DND-41 (cell line): ENCODE results near the gene HPRT1.

Experiments used
- ATAC-seq: fragments of 200-7000 bp; cut with Tn5 transposase; 3 replicates; pipeline ENCODE4 v1.9.1; 2021; ENCODE audit warnings: low read depth; ENCODE audit not compliant: insufficient read depth
- DNase-seq: peaks from one replicate; pipeline ENCODE4 v3.0.0-alpha.2; 2020
- H2AFZ ChIP-seq: 2 replicates; pipeline ENCODE4 v1.6.0; 2012; ENCODE audit warnings: low read depth, low read length
- H3K27ac ChIP-seq: 2 replicates; pipeline ENCODE4 v1.5.1; 2012; ENCODE audit warnings: low read length, inconsistent platforms
- H3K27me3 ChIP-seq: fragments of 200-600 bp; sonication (generic); 2 replicates; pipeline ENCODE4 v1.6.0; 2012; ENCODE audit warnings: low read length, mild to moderate bottlenecking, inconsistent platforms; ENCODE audit not compliant: insufficient read depth, poor library complexity
- H3K36me3 ChIP-seq: 2 replicates; pipeline ENCODE4 v1.5.1; 2012; ENCODE audit warnings: low read length, inconsistent platforms; ENCODE audit not compliant: insufficient read depth
- H3K4me1 ChIP-seq: 2 replicates; pipeline ENCODE4 v1.5.1; 2012; ENCODE audit warnings: mild to moderate bottlenecking, low read length; ENCODE audit not compliant: insufficient read depth
- H3K4me2 ChIP-seq: 2 replicates; pipeline ENCODE4 v1.6.0; 2012; ENCODE audit warnings: mild to moderate bottlenecking, moderate library complexity, low read length, inconsistent platforms; ENCODE audit not compliant: insufficient read depth
- H3K4me3 ChIP-seq, 2 experiments: fragments of 200-600 bp in 1 of 2; shearing (Covaris generic) in 1 of 2; 2 replicates each; pipeline ENCODE4 v1.5.1; 2012 to 2016; ENCODE audit warnings: inconsistent platforms in 2 of 2, low read length in 2 of 2, mild to moderate bottlenecking in 2 of 2, low read depth in 1 of 2, moderate library complexity in 1 of 2
- H3K79me2 ChIP-seq: 2 replicates; pipeline ENCODE4 v1.6.0; 2012; ENCODE audit warnings: low read length, inconsistent platforms; ENCODE audit not compliant: insufficient read depth
- H3K9ac ChIP-seq: 2 replicates; pipeline ENCODE4 v1.6.0; 2012; ENCODE audit warnings: low read depth, mild to moderate bottlenecking, inconsistent platforms, low read length, moderate library complexity
- H3K9me3 ChIP-seq: 2 replicates; pipeline ENCODE4 v1.5.1; 2012; ENCODE audit warnings: low read length, moderate library complexity, mild to moderate bottlenecking, inconsistent platforms; ENCODE audit not compliant: insufficient read depth, severe bottlenecking
- H4K20me1 ChIP-seq: 2 replicates; pipeline ENCODE4 v1.6.0; 2012; ENCODE audit warnings: low read length; ENCODE audit not compliant: insufficient read depth
- CTCF ChIP-seq: IDR thresholded peaks from 2 replicates; pipeline ENCODE4 v1.5.1; 2012; ENCODE audit warnings: borderline replicate concordance, low read length, moderate library complexity, mild to moderate bottlenecking; ENCODE audit not compliant: poor library complexity, severe bottlenecking; ENCODE audit errors: extremely low read depth
- EZH2 ChIP-seq: IDR thresholded peaks from 3 replicates; pipeline ENCODE4 v1.6.1; 2012; ENCODE audit warnings: borderline replicate concordance, low read depth, mild to moderate bottlenecking, moderate library complexity, low read length, inconsistent platforms; ENCODE audit not compliant: severe bottlenecking

Gene HPRT1

GRCh38 chrX:134541906-134542305 is 81.9 kb downstream of the HPRT1 start:
- Histone ChIP-seq H3K79me2 (0 out of 2 replicates have a peak, but pooled peaks cover under 1% of the 10 kb centered on the region), H2AFZ (no peak overlapping the region), H3K4me1 (peaks cover 36% of the 10 kb centered on the region), H4K20me1 (no peaks in the 10 kb centered on the region), H3K9me3 (no peaks in the 10 kb centered on the region), H3K9ac (no peak overlapping the region; the same call in 1 of the 2 replicates), H3K36me3 (peaks cover 23% of the 10 kb centered on the region), H3K4me2 (no peak overlapping the region), H3K27ac (peak overlapping the region; percentile 68; the same call in 1 of the 2 replicates), H3K27me3 (no peaks in the 10 kb centered on the region), H3K4me3 (no peak overlapping the region)
- ATAC-seq, result no peak
- DNase-seq, result no peak
- TF ChIP-seq CTCF (no peak), EZH2 (no peak)

DNA sequence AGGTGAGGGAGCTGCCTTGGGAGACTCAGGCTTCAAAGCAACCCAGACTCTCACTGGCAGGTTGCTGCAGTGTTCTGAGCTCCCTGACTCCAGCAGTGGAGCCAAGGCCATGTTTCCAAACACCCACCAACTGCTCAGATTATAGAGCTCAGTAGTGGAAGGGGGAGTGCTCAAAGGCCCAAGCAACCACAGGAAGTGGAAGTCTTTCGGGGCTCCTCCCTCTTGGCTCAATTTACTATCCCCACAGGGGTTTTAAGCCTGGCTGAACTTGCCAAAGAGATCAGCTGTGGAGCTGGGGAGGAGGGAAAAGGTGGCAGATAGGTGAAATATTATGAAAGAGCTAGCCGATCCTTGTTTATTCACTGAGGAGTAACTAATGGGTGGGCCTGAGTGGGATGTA is 82.5 kb downstream of the HPRT1 start:
- Histone ChIP-seq H4K20me1 (no peaks in the 10 kb centered on the region), H3K4me2 (peak overlapping the region; percentile 27), H3K9me3 (no peaks in the 10 kb centered on the region), H2AFZ (peak overlapping the region; percentile 38; the same call in 1 of the 2 replicates), H3K4me1 (peaks cover 38% of the 10 kb centered on the region), H3K27me3 (no peaks in the 10 kb centered on the region), H3K27ac (peak overlapping the region; percentile 68; the same call in 1 of the 2 replicates), H3K9ac (no peak overlapping the region; the same call in 1 of the 2 replicates), H3K36me3 (peaks cover 23% of the 10 kb centered on the region), H3K4me3 (no peak overlapping the region), H3K79me2 (peaks cover 6% of the 10 kb centered on the region; the same call in 1 of the 2 replicates)
- ATAC-seq (peak; percentile 95), DNase-seq (peak; percentile 63)
- TF ChIP-seq CTCF (no peak), EZH2 (no peak)

- TF ChIP-seq CTCF, result no peak
- TF ChIP-seq EZH2, result no peak
- peaks cover 44% of the 10 kb centered on the region for H3K4me1 ChIP-seq
- peaks cover 14% of the 10 kb centered on the region for H3K79me2 ChIP-seq
- H2AFZ ChIP-seq, result no peak overlapping the region
- H4K20me1 ChIP-seq, result no peaks in the 10 kb centered on the region
- ATAC-seq, result no peak
- H3K4me2 ChIP-seq, result peak overlapping the region; percentile 27
- H3K9ac ChIP-seq, result no peak overlapping the region
- peak overlapping the region; percentile 36; the same call in 1 of the 2 replicates for H3K27ac ChIP-seq
- H3K36me3 ChIP-seq, result peaks cover 23% of the 10 kb centered on the region
- DNase-seq, result no peak
- no peaks in the 10 kb centered on the region for H3K27me3 ChIP-seq
- H3K4me3 ChIP-seq, result no peak overlapping the region
- no peaks in the 10 kb centered on the region for H3K9me3 ChIP-seq
These were observed 83.3 kb downstream of the HPRT1 start for GRCh38 chrX:134543288-134543687.

DNA sequence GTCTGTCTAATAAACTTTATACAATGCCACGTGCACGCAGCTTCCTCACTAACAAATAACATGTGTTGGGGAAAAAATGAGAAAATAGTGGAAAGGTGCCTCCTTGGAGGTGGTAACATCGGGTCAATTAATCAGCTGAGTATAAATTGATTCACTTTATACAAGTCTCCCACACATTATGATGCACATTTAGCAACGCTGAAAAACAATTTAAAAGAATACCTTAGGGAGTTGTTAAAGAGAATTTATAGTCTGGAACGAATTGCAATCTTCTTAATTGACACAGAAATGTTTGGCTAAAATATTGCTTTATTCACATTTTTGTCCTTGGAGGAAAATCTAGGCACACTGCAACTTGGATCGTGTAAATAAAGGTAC is 84.2 kb downstream of the HPRT1 start:
- Histone ChIP-seq H3K4me1 (peaks cover 44% of the 10 kb centered on the region), H3K36me3 (peaks cover 23% of the 10 kb centered on the region), H3K27ac (no peak overlapping the region), H2AFZ (no peak overlapping the region), H4K20me1 (no peaks in the 10 kb centered on the region), H3K9me3 (no peaks in the 10 kb centered on the region), H3K27me3 (no peaks in the 10 kb centered on the region), H3K9ac (no peak overlapping the region), H3K4me3 (no peak overlapping the region), H3K79me2 (peaks cover 22% of the 10 kb centered on the region), H3K4me2 (no peak overlapping the region)
- ATAC-seq (no peak), DNase-seq (no peak)
- no peak for TF ChIP-seq CTCF
- TF ChIP-seq EZH2, result no peak
